ENCODE results near the gene TMEM256.

The TMEM256 gene

DNA sequence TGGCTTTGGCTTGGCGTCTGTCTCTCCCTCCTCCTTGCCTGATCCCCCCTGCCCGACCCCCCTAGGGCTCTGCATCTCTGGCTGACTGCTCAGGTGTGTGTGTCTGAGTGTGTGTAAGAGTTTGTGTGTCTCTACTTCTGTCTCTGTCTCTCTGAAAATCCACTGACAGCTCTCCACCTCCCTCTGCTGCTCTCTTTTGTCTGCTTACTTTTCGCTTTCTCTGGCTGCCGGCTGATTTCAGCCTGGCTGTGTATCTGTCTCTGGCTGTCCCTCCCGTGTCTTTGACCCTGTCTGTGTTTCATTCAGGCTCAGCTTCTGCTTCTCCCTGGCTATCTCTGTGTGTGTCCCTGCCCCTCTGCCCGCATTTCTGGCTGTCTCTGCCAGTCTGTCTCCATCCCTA, 12.4 kb upstream of the TMEM256 start:
- no peak for TF ChIP-seq POLR2AphosphoS5 (IDR thresholded peaks at IDR 0.05; ENCODE audit: low read depth, low read length)
- no peak for TF ChIP-seq TAF1 (IDR thresholded peaks at IDR 0.05; ENCODE audit: borderline replicate concordance, low read depth, low read length)
- no peak for TF ChIP-seq POLR2A (IDR thresholded peaks at IDR 0.05; ENCODE audit: low read depth, low read length)
- FAIRE-seq (no peak), DNase-seq (ENCODE audit: insufficient read length) (no peak)

DNA sequence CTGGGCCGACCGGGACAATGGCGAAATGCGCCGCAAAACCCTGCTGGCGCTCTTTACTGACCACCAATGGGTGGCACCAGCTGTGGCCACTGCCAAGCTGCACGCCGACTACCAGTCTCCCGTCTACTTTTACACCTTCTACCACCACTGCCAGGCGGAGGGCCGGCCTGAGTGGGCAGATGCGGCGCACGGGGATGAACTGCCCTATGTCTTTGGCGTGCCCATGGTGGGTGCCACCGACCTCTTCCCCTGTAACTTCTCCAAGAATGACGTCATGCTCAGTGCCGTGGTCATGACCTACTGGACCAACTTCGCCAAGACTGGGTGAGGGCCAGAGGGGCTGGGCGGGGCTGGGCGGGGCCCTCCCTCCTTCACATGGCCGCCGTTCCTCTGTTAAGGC, 11.9 kb upstream of the TMEM256 start:
- FAIRE-seq: no peak
- no peak for DNase-seq (ENCODE audit: insufficient read length)
- TF ChIP-seq TAF1 (IDR thresholded peaks at IDR 0.05; ENCODE audit: borderline replicate concordance, low read depth, low read length): no peak
- no peak for TF ChIP-seq POLR2A (IDR thresholded peaks at IDR 0.05; ENCODE audit: low read depth, low read length)
- TF ChIP-seq POLR2AphosphoS5 (IDR thresholded peaks at IDR 0.05; ENCODE audit: low read depth, low read length): no peak

DNA sequence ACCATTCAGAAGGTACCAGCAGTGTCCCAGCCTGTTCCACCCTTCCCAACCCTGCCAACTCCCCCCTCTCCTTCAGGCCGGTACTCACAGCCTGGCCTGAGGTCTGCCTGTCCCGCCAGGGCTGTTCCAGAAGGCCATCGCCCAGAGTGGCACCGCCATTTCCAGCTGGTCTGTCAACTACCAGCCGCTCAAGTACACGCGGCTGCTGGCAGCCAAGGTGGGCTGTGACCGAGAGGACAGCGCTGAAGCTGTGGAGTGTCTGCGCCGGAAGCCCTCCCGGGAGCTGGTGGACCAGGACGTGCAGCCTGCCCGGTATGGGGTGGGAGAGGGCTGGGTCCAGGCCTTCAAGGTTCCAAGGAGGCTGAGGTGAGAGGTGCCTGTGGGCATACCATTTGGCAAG, 10.9 kb upstream of the TMEM256 start:
- TF ChIP-seq TAF1 (IDR thresholded peaks at IDR 0.05; ENCODE audit: borderline replicate concordance, low read depth, low read length) (no peak), POLR2AphosphoS5 (IDR thresholded peaks at IDR 0.05; ENCODE audit: low read depth, low read length) (no peak), POLR2A (IDR thresholded peaks at IDR 0.05; ENCODE audit: low read depth, low read length) (no peak)
- FAIRE-seq (no peak), DNase-seq (ENCODE audit: insufficient read length) (no peak)

GRCh38 chr17:7413346-7413985, 9.6 kb upstream of the TMEM256 start:
- FAIRE-seq: no peak
- DNase-seq (ENCODE audit: insufficient read length): no peak
- no peak for TF ChIP-seq POLR2A (IDR thresholded peaks at IDR 0.05; ENCODE audit: low read depth, low read length)
- TF ChIP-seq TAF1 (IDR thresholded peaks at IDR 0.05; ENCODE audit: borderline replicate concordance, low read depth, low read length): no peak

DNA sequence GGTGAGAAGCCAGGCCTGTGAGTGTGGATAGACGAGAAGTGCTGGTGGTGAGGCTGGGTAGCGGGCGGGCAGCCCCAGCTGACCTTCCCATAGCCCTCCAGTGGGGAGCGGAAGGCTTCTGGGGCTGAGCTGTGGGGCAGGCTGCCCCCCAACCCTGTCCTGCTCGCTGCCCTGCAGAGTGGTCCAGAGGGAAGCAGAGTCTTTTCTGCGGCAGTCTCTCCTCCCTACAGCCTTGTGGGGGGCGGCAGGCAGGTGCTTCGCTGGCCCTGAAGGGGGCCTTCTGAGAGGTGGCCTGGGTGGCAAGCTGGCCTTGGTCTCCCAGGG, 7.5 kb upstream of the TMEM256 start:
- no peak for TF ChIP-seq TAF1 (IDR thresholded peaks at IDR 0.05; ENCODE audit: borderline replicate concordance, low read depth, low read length)
- TF ChIP-seq POLR2A (IDR thresholded peaks at IDR 0.05; ENCODE audit: low read depth, low read length): no peak
- TF ChIP-seq POLR2AphosphoS5 (IDR thresholded peaks at IDR 0.05; ENCODE audit: low read depth, low read length): no peak
- DNase-seq (ENCODE audit: insufficient read length) (no peak), FAIRE-seq (no peak)

GRCh38 chr17:7410634-7411426, 6.9 kb upstream of the TMEM256 start:
- TF ChIP-seq POLR2AphosphoS5 (IDR thresholded peaks at IDR 0.05; ENCODE audit: low read depth, low read length) (no peak), POLR2A (IDR thresholded peaks at IDR 0.05; ENCODE audit: low read depth, low read length) (no peak), TAF1 (IDR thresholded peaks at IDR 0.05; ENCODE audit: borderline replicate concordance, low read depth, low read length) (no peak)
- FAIRE-seq: no peak
- DNase-seq (ENCODE audit: insufficient read length): no peak

DNA sequence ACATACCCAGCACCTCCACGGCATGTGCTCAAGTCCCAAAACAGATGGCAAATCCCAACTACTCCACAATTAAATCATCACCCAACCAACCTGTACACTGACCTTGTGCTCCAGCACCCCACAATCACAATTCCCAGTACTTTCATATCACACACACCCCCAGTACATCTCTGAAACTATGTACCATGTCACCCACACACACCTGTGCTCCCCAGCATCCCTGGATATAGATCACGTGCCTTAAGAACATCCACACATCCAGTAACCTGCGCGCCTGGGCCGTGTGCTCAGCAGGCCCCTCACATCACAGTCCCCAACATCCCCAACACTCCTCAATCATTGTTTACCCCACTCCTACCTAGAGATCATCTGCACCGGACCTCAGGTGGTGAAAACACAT, 5.8 kb upstream of the TMEM256 start:
- TF ChIP-seq POLR2A (IDR thresholded peaks at IDR 0.05; ENCODE audit: low read depth, low read length) (no peak), TAF1 (IDR thresholded peaks at IDR 0.05; ENCODE audit: borderline replicate concordance, low read depth, low read length) (no peak), POLR2AphosphoS5 (IDR thresholded peaks at IDR 0.05; ENCODE audit: low read depth, low read length) (no peak)
- FAIRE-seq: no peak
- DNase-seq (ENCODE audit: insufficient read length): no peak

- TF ChIP-seq POLR2A (IDR thresholded peaks at IDR 0.05; ENCODE audit: low read depth, low read length): no peak
- TF ChIP-seq POLR2AphosphoS5 (IDR thresholded peaks at IDR 0.05; ENCODE audit: low read depth, low read length): no peak
- no peak for TF ChIP-seq TAF1 (IDR thresholded peaks at IDR 0.05; ENCODE audit: borderline replicate concordance, low read depth, low read length)
- DNase-seq (ENCODE audit: insufficient read length) (no peak), FAIRE-seq (no peak)
Observed at GRCh38 chr17:7408863-7409262, 5.0 kb upstream of the TMEM256 start.

- no peak for DNase-seq (ENCODE audit: insufficient read length)
- no peak for TF ChIP-seq POLR2AphosphoS5 (IDR thresholded peaks at IDR 0.05; ENCODE audit: low read depth, low read length)
- TF ChIP-seq POLR2A (IDR thresholded peaks at IDR 0.05; ENCODE audit: low read depth, low read length): no peak
- no peak for FAIRE-seq
Observed at GRCh38 chr17:7408252-7408727, 4.4 kb upstream of the TMEM256 start.

DNA sequence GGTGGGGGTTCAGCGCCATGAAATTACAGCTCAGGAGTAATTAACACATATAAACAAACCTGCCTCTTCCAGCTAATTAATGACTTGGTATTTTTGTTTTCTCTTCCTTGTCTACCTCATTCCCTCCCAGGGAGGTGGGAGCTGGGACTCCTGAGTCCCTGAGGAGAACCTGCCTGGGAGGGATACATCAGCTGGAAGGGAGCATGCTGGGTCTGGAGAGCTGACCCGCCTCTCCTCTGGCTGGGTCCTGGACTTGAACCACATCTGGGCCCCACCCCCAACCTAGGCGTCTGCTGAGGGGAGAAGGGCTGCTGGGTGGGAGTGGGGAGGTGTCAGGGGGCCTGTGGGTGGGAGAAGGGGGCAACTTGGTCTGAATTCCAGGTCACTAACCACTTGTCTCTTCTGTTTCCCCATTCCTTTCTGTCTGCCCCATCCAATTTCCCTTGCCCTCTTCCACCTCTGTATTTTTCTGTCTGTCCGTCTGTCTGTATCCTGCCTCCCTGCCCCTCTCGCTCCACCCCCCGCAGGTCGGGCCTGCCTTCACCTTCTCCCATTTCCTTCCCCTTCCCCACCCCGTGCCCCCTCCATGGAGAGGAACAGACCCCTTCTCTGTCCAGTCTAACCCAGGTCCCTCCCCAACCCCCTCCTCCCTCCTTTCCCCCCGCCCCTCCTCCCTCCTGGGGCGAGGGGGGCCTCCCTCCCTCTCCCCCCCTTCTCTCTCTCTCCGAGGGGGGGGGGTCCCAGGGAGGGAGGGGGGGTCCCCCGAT, 3.8 kb upstream of the TMEM256 start, which contains the start of gene NLGN2:
Gene NLGN2 (plus strand): TSS at position 361 of the 767 bp plus-strand sequence. CDS start 411 bp downstream, outside the sequence.
- FAIRE-seq (no peak), DNase-seq (ENCODE audit: insufficient read length) (no peak)
- TF ChIP-seq TAF1 (IDR thresholded peaks at IDR 0.05; ENCODE audit: borderline replicate concordance, low read depth, low read length) (no peak), POLR2AphosphoS5 (IDR thresholded peaks at IDR 0.05; ENCODE audit: low read depth, low read length) (no peak), POLR2A (IDR thresholded peaks at IDR 0.05; ENCODE audit: low read depth, low read length) (no peak)

DNA sequence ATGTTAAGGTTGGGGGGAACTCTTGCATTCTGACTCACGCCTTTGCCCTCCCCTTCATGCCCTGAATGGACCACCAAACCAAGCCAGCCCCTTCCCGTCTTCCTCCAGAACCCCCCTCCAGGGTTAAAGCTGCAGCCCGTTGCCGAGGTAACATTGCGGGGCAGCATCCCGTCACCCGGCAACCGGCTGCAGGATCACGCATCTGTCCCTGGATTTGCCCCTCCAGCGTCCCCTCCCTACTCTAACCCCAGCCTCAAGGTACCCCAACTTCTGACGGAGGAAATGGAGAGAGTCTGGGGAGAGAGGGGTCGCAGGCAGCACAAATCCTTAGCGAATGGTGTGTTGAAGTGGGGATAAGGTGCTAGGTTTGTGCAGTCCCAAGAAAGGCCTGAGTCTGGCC, 3.2 kb upstream of the TMEM256 start:
- TF ChIP-seq POLR2A (IDR thresholded peaks at IDR 0.05; ENCODE audit: low read depth, low read length) (no peak), POLR2AphosphoS5 (IDR thresholded peaks at IDR 0.05; ENCODE audit: low read depth, low read length) (no peak), TAF1 (IDR thresholded peaks at IDR 0.05; ENCODE audit: borderline replicate concordance, low read depth, low read length) (no peak)
- FAIRE-seq: no peak
- DNase-seq (ENCODE audit: insufficient read length): no peak

Data from GM12892 (cell line).